ENCODE results near the gene CD52. TPM values are rescaled to one million over a fixed set of nuclear protein-coding genes. Genes with fewer than 3 reads are reported as not detected.

The CD52 gene
- total RNA-seq, 2 experiments from 2014 or later: 582 to 608 TPM

GRCh38 chr1:26284597-26285347, 33.0 kb upstream of the CD52 start:
- Histone ChIP-seq H3K36me3 (ENCODE audit: insufficient read depth, low read length) (peaks cover 34% of the 10 kb centered on the region), H3K27ac (ENCODE audit: low read depth in 1 of 2, low read length in 2 of 2) (peak overlapping the region; percentile 89 to 94), H3K27me3 (ENCODE audit: control insufficient read depth in 1 of 2, insufficient read depth in 2 of 2, low read length in 2 of 2) (no peaks in the 10 kb centered on the region), H3K4me3 (ENCODE audit: low read length) (peak overlapping the region; percentile 44), H3K4me1 (ENCODE audit: insufficient read depth, low read length) (peaks cover 95% of the 10 kb centered on the region), H3K9me3 (ENCODE audit: control insufficient read depth in 1 of 2, insufficient read depth in 1 of 2, low read length in 2 of 2) (no peaks in the 10 kb centered on the region)
- intact Hi-C loops (cut with DNase I, micrococcal nuclease): loop anchor here (1.0 to 5.0 kb wide), 7 partner anchors 9 to 188 kb away; partner anchors contain the start of genes CD52 (in 1 of the 2) and HMGN2 (in 1 of the 2)
- ChIA-PET POLR2A (interaction anchor here (0.5 to 20.7 kb wide), 21 partner anchors 9 to 605 kb away, joined by 3 to 977 read pairs (median 6); partner anchors contain the start of genes CD52, CEP85, DHDDS and GPN2), CTCF (interaction anchor here (0.6 to 8.8 kb wide), 20 partner anchors 9 to 147 kb away, joined by 3 to 223 read pairs (median 5); partner anchors contain the start of genes CD52, CEP85, UBXN11 and ZNF593)
- Mint-ChIP-seq H3K4me3 (peak overlapping the region; percentile 89), H3K36me3 (ENCODE audit: low read depth) (peaks cover 42% of the 10 kb centered on the region), H3K27me3 (no peaks in the 10 kb centered on the region), H3K27ac (peak overlapping the region; percentile 95), H3K4me1 (ENCODE audit: low read depth) (peaks cover 92% of the 10 kb centered on the region), H3K9me3 (no peaks in the 10 kb centered on the region)
- peak; percentile 83 for TF ChIP-seq CTCF (IDR thresholded peaks at IDR 0.05)
- DNase-seq (peak; percentile 76 to 98 (median 94)), ATAC-seq (ENCODE audit: poor library complexity) (peak; percentile 70)

GRCh38 chr1:26285366-26286063, 32.2 kb upstream of the CD52 start:
- CTCF ChIA-PET: interaction anchor here (0.6 to 8.8 kb wide), 19 partner anchors 10 to 132 kb away, joined by 3 to 223 read pairs (median 5); partner anchors contain the start of genes CD52, CEP85, UBXN11 and ZNF593
- TF ChIP-seq CTCF (IDR thresholded peaks at IDR 0.05): no peak
- H3K27ac ChIP-seq (ENCODE audit: low read depth in 1 of 2, low read length in 2 of 2): peak overlapping the region; percentile 89 to 94
- Mint-ChIP-seq H3K4me1 (ENCODE audit: low read depth) (peaks cover 96% of the 10 kb centered on the region), H3K9me3 (no peaks in the 10 kb centered on the region), H3K27ac (peak overlapping the region; percentile 95), H3K4me3 (peak overlapping the region; percentile 89), H3K36me3 (ENCODE audit: low read depth) (peaks cover 38% of the 10 kb centered on the region), H3K27me3 (no peaks in the 10 kb centered on the region)
- intact Hi-C loops (cut with DNase I, micrococcal nuclease): loop anchor here (1.0 to 5.0 kb wide), 3 partner anchors 36 to 131 kb away; no protein-coding TSS in a partner anchor
- no peak for ATAC-seq (ENCODE audit: poor library complexity)
- no peaks in the 10 kb centered on the region for H3K27me3 ChIP-seq (ENCODE audit: control insufficient read depth in 1 of 2, insufficient read depth in 2 of 2, low read length in 2 of 2)
- POLR2A ChIA-PET: interaction anchor here (1.0 to 20.7 kb wide), 19 partner anchors 9 to 605 kb away, joined by 3 to 977 read pairs (median 7); partner anchors contain the start of genes CD52, CEP85, DHDDS and GPN2
- H3K4me3 ChIP-seq (ENCODE audit: low read length): no peak overlapping the region
- H3K4me1 ChIP-seq (ENCODE audit: insufficient read depth, low read length): peaks cover 100% of the 10 kb centered on the region
- peak in 7 of 14 experiments; percentile 13 to 69 (median 37) for DNase-seq
- H3K9me3 ChIP-seq (ENCODE audit: control insufficient read depth in 1 of 2, insufficient read depth in 1 of 2, low read length in 2 of 2): no peaks in the 10 kb centered on the region
- peaks cover 34% of the 10 kb centered on the region for H3K36me3 ChIP-seq (ENCODE audit: insufficient read depth, low read length)

- no peak for DNase-seq
- TF ChIP-seq CTCF (IDR thresholded peaks at IDR 0.05): no peak
- no peak for ATAC-seq (ENCODE audit: poor library complexity)
- peaks cover 96% of the 10 kb centered on the region for H3K4me1 Mint-ChIP-seq (ENCODE audit: low read depth)
- POLR2A ChIA-PET: interaction anchor here (1.0 to 20.7 kb wide), 10 partner anchors 8 to 147 kb away, joined by 3 to 977 read pairs (median 6); partner anchors contain the start of genes CD52, DHDDS and UBXN11
- Histone ChIP-seq H3K27ac (ENCODE audit: low read depth in 1 of 2, low read length in 2 of 2) (peak overlapping the region; percentile 89 to 94), H3K36me3 (ENCODE audit: insufficient read depth, low read length) (peaks cover 32% of the 10 kb centered on the region), H3K27me3 (ENCODE audit: control insufficient read depth in 1 of 2, insufficient read depth in 2 of 2, low read length in 2 of 2) (no peaks in the 10 kb centered on the region), H3K4me1 (ENCODE audit: insufficient read depth, low read length) (peaks cover 100% of the 10 kb centered on the region), H3K9me3 (ENCODE audit: control insufficient read depth in 1 of 2, insufficient read depth in 1 of 2, low read length in 2 of 2) (no peaks in the 10 kb centered on the region), H3K4me3 (ENCODE audit: low read length) (no peak overlapping the region)
- H3K36me3 Mint-ChIP-seq (ENCODE audit: low read depth): peaks cover 33% of the 10 kb centered on the region
- no peaks in the 10 kb centered on the region for H3K9me3 Mint-ChIP-seq
- peak overlapping the region; percentile 95 for H3K27ac Mint-ChIP-seq
- CTCF ChIA-PET: interaction anchor here (1.4 to 8.8 kb wide), 5 partner anchors 10 to 49 kb away, joined by 3 to 223 read pairs (median 29); partner anchors contain the start of genes CD52 and UBXN11
- intact Hi-C loops (cut with DNase I, micrococcal nuclease): loop anchor here in 1 of 2 experiments (5.0 kb wide), 1 partner anchor 71 kb away; no protein-coding TSS in a partner anchor
- no peaks in the 10 kb centered on the region for H3K27me3 Mint-ChIP-seq
- no peak overlapping the region for H3K4me3 Mint-ChIP-seq
Measured at GRCh38 chr1:26286064-26286416, 31.7 kb upstream of the CD52 start.
